Astrocyte (in vitro differentiated cells and primary cell): ENCODE measurements around the gene SLC35B2. TPM values are rescaled to one million over a fixed set of nuclear protein-coding genes. Genes with fewer than 3 reads are reported as not detected.

Source experiments
- DNase-seq: peaks from one replicate; pipeline ENCODE4 v3.0.0-alpha.2; 2010; ENCODE audit warnings: low read depth
- FAIRE-seq: peaks from 2 replicates; lab custom pipeline; 2011; peaks lifted over from hg19 to GRCh38; lab: Jason Lieb, UNC
- H2AFZ ChIP-seq: 2 replicates; pipeline ENCODE4 v1.6.0; 2012; ENCODE audit warnings: low read depth, low read length, inconsistent platforms
- H3K27ac ChIP-seq: 2 replicates; pipeline ENCODE4 v1.5.1; 2011; ENCODE audit warnings: low read depth, low read length, inconsistent platforms
- H3K27me3 ChIP-seq: 2 replicates; pipeline ENCODE4 v1.6.0; 2011; ENCODE audit warnings: low read length, inconsistent platforms; ENCODE audit not compliant: insufficient read depth
- H3K36me3 ChIP-seq: 2 replicates; pipeline ENCODE4 v1.5.1; 2011; ENCODE audit warnings: low read length, inconsistent platforms; ENCODE audit not compliant: insufficient read depth
- H3K4me1 ChIP-seq: 2 replicates; pipeline ENCODE4 v1.5.1; 2011; ENCODE audit warnings: low read length, inconsistent platforms; ENCODE audit not compliant: insufficient read depth
- H3K4me2 ChIP-seq: 2 replicates; pipeline ENCODE4 v1.6.0; 2012; ENCODE audit warnings: low read length, inconsistent platforms
- H3K4me3 ChIP-seq: 2 replicates; pipeline ENCODE4 v1.5.1; 2011; ENCODE audit warnings: low read depth, mild to moderate bottlenecking, low read length, inconsistent platforms; ENCODE audit not compliant: insufficient read depth
- H3K79me2 ChIP-seq: 2 replicates; pipeline ENCODE4 v1.6.0; 2012; ENCODE audit warnings: mild to moderate bottlenecking, low read length, inconsistent platforms; ENCODE audit not compliant: insufficient read depth
- H3K9ac ChIP-seq: 2 replicates; pipeline ENCODE4 v1.6.0; 2012; ENCODE audit warnings: mild to moderate bottlenecking, low read length, inconsistent platforms
- H3K9me3 ChIP-seq: 2 replicates; pipeline ENCODE4 v1.5.1; 2012; ENCODE audit warnings: low read depth, mild to moderate bottlenecking, low read length, inconsistent platforms; ENCODE audit not compliant: insufficient read depth
- H4K20me1 ChIP-seq: 2 replicates; pipeline ENCODE4 v1.6.0; 2012; ENCODE audit warnings: low read length, inconsistent platforms; ENCODE audit not compliant: insufficient read depth
- H3K27ac Mint-ChIP-seq: one replicate; pipeline ENCODE4 v1.8.0; 2021; ENCODE audit warnings: mild to moderate bottlenecking, mixed read lengths; ENCODE audit not compliant: unreplicated experiment
- H3K27me3 Mint-ChIP-seq: one replicate; pipeline ENCODE4 v1.8.0; 2021; ENCODE audit warnings: low read depth, mixed read lengths; ENCODE audit not compliant: unreplicated experiment
- H3K36me3 Mint-ChIP-seq: one replicate; pipeline ENCODE4 v1.8.0; 2021; ENCODE audit warnings: low read depth, mixed read lengths; ENCODE audit not compliant: unreplicated experiment
- H3K4me1 Mint-ChIP-seq: one replicate; pipeline ENCODE4 v1.8.0; 2021; ENCODE audit warnings: low read depth, mixed read lengths; ENCODE audit not compliant: unreplicated experiment
- H3K4me3 Mint-ChIP-seq: one replicate; pipeline ENCODE4 v1.8.0; 2021; ENCODE audit warnings: mild to moderate bottlenecking, moderate library complexity, mixed read lengths; ENCODE audit not compliant: unreplicated experiment
- H3K9me3 Mint-ChIP-seq: one replicate; pipeline ENCODE4 v1.8.0; 2021; ENCODE audit warnings: mild to moderate bottlenecking, mixed read lengths; ENCODE audit not compliant: unreplicated experiment
- CTCF ChIP-seq: IDR thresholded peaks from 2 replicates; pipeline ENCODE4 v1.5.1; 2011; ENCODE audit warnings: low read depth, mild to moderate bottlenecking, inconsistent platforms, low read length, moderate library complexity; ENCODE audit not compliant: insufficient read depth
- EZH2 ChIP-seq: IDR thresholded peaks from 2 replicates; pipeline ENCODE4 v1.6.1; 2012; ENCODE audit warnings: mild to moderate bottlenecking, low read length, inconsistent platforms; ENCODE audit not compliant: insufficient read depth
- total RNA-seq: library from RNA; stranded (reverse); gene quantifications from 2 replicates; pipeline ENCODE4 v1.2.1, GENCODE V29; 2021

Gene SLC35B2
- total RNA-seq, 1 donor from 2014 or later: 61.8 TPM

GRCh38 chr6:44292661-44293365, 35.5 kb upstream of the SLC35B2 start:
- no peak overlapping the region for H3K27ac Mint-ChIP-seq
- Histone ChIP-seq H3K27ac (no peak overlapping the region), H3K27me3 (peaks cover 56% of the 10 kb centered on the region), H4K20me1 (peaks cover 5% of the 10 kb centered on the region), H3K4me1 (peaks cover 10% of the 10 kb centered on the region), H3K4me3 (no peak overlapping the region), H3K9ac (no peak overlapping the region), H3K79me2 (no peaks in the 10 kb centered on the region), H3K4me2 (no peak overlapping the region), H3K36me3 (no peaks in the 10 kb centered on the region), H3K9me3 (peaks cover 3% of the 10 kb centered on the region), H2AFZ (no peak overlapping the region)
- peaks cover 2% of the 10 kb centered on the region for H3K36me3 Mint-ChIP-seq
- peaks cover 7% of the 10 kb centered on the region for H3K9me3 Mint-ChIP-seq
- peaks cover under 1% of the 10 kb centered on the region for H3K4me1 Mint-ChIP-seq
- FAIRE-seq (no peak), DNase-seq (no peak)
- no peak overlapping the region for H3K4me3 Mint-ChIP-seq
- H3K27me3 Mint-ChIP-seq: peaks cover 81% of the 10 kb centered on the region
- TF ChIP-seq CTCF: no peak
- no peak for TF ChIP-seq EZH2

GRCh38 chr6:44291841-44292240, 34.5 kb upstream of the SLC35B2 start:
- peaks cover 52% of the 10 kb centered on the region for H3K27me3 ChIP-seq
- H3K4me3 Mint-ChIP-seq: no peak overlapping the region

More at GRCh38 chr6:44291841-44292240, 34.5 kb upstream of the SLC35B2 start:
- peaks cover 87% of the 10 kb centered on the region for H3K27me3 Mint-ChIP-seq
- no peak overlapping the region for H2AFZ ChIP-seq
- FAIRE-seq (no peak), DNase-seq (no peak)
- H3K9me3 ChIP-seq: peaks cover 3% of the 10 kb centered on the region
- peaks cover 2% of the 10 kb centered on the region for H4K20me1 ChIP-seq
- no peak overlapping the region for H3K9ac ChIP-seq
- no peak overlapping the region for H3K4me2 ChIP-seq
- peaks cover 7% of the 10 kb centered on the region for H3K9me3 Mint-ChIP-seq
- no peaks in the 10 kb centered on the region for H3K79me2 ChIP-seq
- H3K36me3 ChIP-seq: no peaks in the 10 kb centered on the region
- no peak overlapping the region for H3K27ac ChIP-seq
- H3K27ac Mint-ChIP-seq: no peak overlapping the region
- no peak overlapping the region for H3K4me3 ChIP-seq
- H3K4me1 Mint-ChIP-seq: no peaks in the 10 kb centered on the region
- TF ChIP-seq CTCF (no peak), EZH2 (no peak)
- H3K36me3 Mint-ChIP-seq: peaks cover 3% of the 10 kb centered on the region
- H3K4me1 ChIP-seq: peaks cover 2% of the 10 kb centered on the region
